ENCODE results near the gene CCDC172. TPM values are rescaled to one million over a fixed set of nuclear protein-coding genes. Genes with fewer than 3 reads are reported as not detected.

The CCDC172 gene
- total RNA-seq, 1 donor from 2014 or later: not detected

- no peaks in the 10 kb centered on the region for H3K27me3 Mint-ChIP-seq (ENCODE audit: low read depth)
- no peak overlapping the region for H3K4me3 Mint-ChIP-seq (ENCODE audit: low read depth)
- no peaks in the 10 kb centered on the region for H3K4me1 Mint-ChIP-seq (ENCODE audit: low read depth)
- H3K36me3 Mint-ChIP-seq (ENCODE audit: low read depth): no peaks in the 10 kb centered on the region
- intact Hi-C loops (cut with micrococcal nuclease): no loop called here
- no peaks in the 10 kb centered on the region for H3K9me3 Mint-ChIP-seq
- no peak overlapping the region for H3K27ac Mint-ChIP-seq
- no peak for DNase-seq (ENCODE audit: low spot score)
Measured at GRCh38 chr10:116410351-116410750, 86.1 kb downstream of the CCDC172 start.

- no peak for DNase-seq (ENCODE audit: low spot score)
- no peaks in the 10 kb centered on the region for H3K36me3 Mint-ChIP-seq (ENCODE audit: low read depth)
- no peaks in the 10 kb centered on the region for H3K27me3 Mint-ChIP-seq (ENCODE audit: low read depth)
- H3K4me1 Mint-ChIP-seq (ENCODE audit: low read depth): no peaks in the 10 kb centered on the region
- no peaks in the 10 kb centered on the region for H3K9me3 Mint-ChIP-seq
- no peak overlapping the region for H3K27ac Mint-ChIP-seq
- H3K4me3 Mint-ChIP-seq (ENCODE audit: low read depth): no peak overlapping the region
- intact Hi-C loops (cut with micrococcal nuclease): no loop called here
Measured at GRCh38 chr10:116417821-116418220, 93.6 kb downstream of the CCDC172 start.

GRCh38 chr10:116418389-116418788 lies 94.1 kb downstream of the CCDC172 start:
- H3K27ac Mint-ChIP-seq: no peak overlapping the region
- no peaks in the 10 kb centered on the region for H3K9me3 Mint-ChIP-seq
- no peak for DNase-seq (ENCODE audit: low spot score)
- no peaks in the 10 kb centered on the region for H3K36me3 Mint-ChIP-seq (ENCODE audit: low read depth)
- intact Hi-C loops (cut with micrococcal nuclease): no loop called here
- H3K4me1 Mint-ChIP-seq (ENCODE audit: low read depth): no peaks in the 10 kb centered on the region
- H3K27me3 Mint-ChIP-seq (ENCODE audit: low read depth): no peaks in the 10 kb centered on the region
- H3K4me3 Mint-ChIP-seq (ENCODE audit: low read depth): no peak overlapping the region

- Mint-ChIP-seq H3K36me3 (ENCODE audit: low read depth) (no peaks in the 10 kb centered on the region), H3K4me3 (ENCODE audit: low read depth) (no peak overlapping the region), H3K27me3 (ENCODE audit: low read depth) (no peaks in the 10 kb centered on the region), H3K4me1 (ENCODE audit: low read depth) (no peaks in the 10 kb centered on the region), H3K27ac (no peak overlapping the region), H3K9me3 (no peaks in the 10 kb centered on the region)
- intact Hi-C loops (cut with micrococcal nuclease): no loop called here
- DNase-seq (ENCODE audit: low spot score): no peak
Measured at GRCh38 chr10:116421815-116422214, 97.6 kb downstream of the CCDC172 start.

- H3K9me3 Mint-ChIP-seq: no peaks in the 10 kb centered on the region
- no peaks in the 10 kb centered on the region for H3K4me1 Mint-ChIP-seq (ENCODE audit: low read depth)
- H3K4me3 Mint-ChIP-seq (ENCODE audit: low read depth): no peak within 1 kb of the TSS
Measured at GRCh38 chr10:116427671-116428070, 103.4 kb downstream of the CCDC172 start, which contains the start of gene PNLIPRP3. TSS of gene PNLIPRP3 (plus strand) at chr10:116427847. CDS start at chr10:116428013, 166 bp downstream.

GRCh38 chr10:116429288-116429977 lies 105.2 kb downstream of the CCDC172 start:
- Mint-ChIP-seq H3K36me3 (ENCODE audit: low read depth) (no peaks in the 10 kb centered on the region), H3K27ac (no peak overlapping the region), H3K9me3 (no peaks in the 10 kb centered on the region), H3K27me3 (ENCODE audit: low read depth) (no peaks in the 10 kb centered on the region), H3K4me3 (ENCODE audit: low read depth) (no peak overlapping the region), H3K4me1 (ENCODE audit: low read depth) (no peaks in the 10 kb centered on the region)
- DNase-seq (ENCODE audit: low spot score): no peak
- intact Hi-C loops (cut with micrococcal nuclease): no loop called here

More at GRCh38 chr10:116427671-116428070, 103.4 kb downstream of the CCDC172 start, which contains the start of gene PNLIPRP3:
- Mint-ChIP-seq H3K27me3 (ENCODE audit: low read depth) (no peaks in the 10 kb centered on the region), H3K36me3 (ENCODE audit: low read depth) (no peaks in the 10 kb centered on the region), H3K27ac (no peak within 1 kb of the TSS)
- intact Hi-C loops (cut with micrococcal nuclease): no loop called here
- no peak for DNase-seq (ENCODE audit: low spot score)

Other genes starting within 250 kb of the CCDC172 start
- gene GFRA1, start 51.2 kb upstream of the CCDC172 start, total RNA-seq: not detected in 2 replicates
- gene PNLIPRP3, start 103.4 kb downstream of the CCDC172 start, total RNA-seq: not detected in 2 replicates
- not detected in 2 replicates for gene PNLIP, start 221.5 kb downstream of the CCDC172 start, total RNA-seq